H1 (cell line): ENCODE measurements around the gene TFDP1. TPM values are rescaled to one million over a fixed set of nuclear protein-coding genes. Genes with fewer than 3 reads are reported as not detected.

Experiments used
- CTCF ChIA-PET: fragments of 300-600 bp; sonication (Branson Sonifier 250); formaldehyde crosslinking; loops from one replicate; lab custom pipeline; 2021; ENCODE audit not compliant: partially characterized antibody; lab: Charles Lee
- POLR2A ChIA-PET: fragments of 300-600 bp; sonication (Branson Sonifier 250); formaldehyde crosslinking; loops from one replicate; lab custom pipeline; 2021; ENCODE audit warnings: inconsistent platforms; ENCODE audit not compliant: partially characterized antibody; lab: Charles Lee
- DNase-seq, 2 experiments: peaks; one replicate each; pipeline versions ENCODE4 v3.0.0 to v3.0.0-alpha.2; 2010 to 2022; ENCODE audit warnings: low spot score in 2 of 2, low read depth in 1 of 2, mixed read lengths in 1 of 2
- FAIRE-seq: peaks from 2 replicates; lab custom pipeline; 2011; peaks lifted over from hg19 to GRCh38; lab: Jason Lieb, UNC
- H2AFZ ChIP-seq: 2 replicates; pipeline ENCODE4 v1.8.1; 2012; ENCODE audit warnings: low read length, inconsistent platforms
- H2AK5ac ChIP-seq: 2 replicates; pipeline ENCODE4 v1.6.1; 2013; ENCODE audit warnings: low read depth, low read length
- H2BK120ac ChIP-seq: replicated peaks from 2 replicates; pipeline ENCODE3; 2013; ENCODE audit warnings: low read depth, low read length, inconsistent platforms
- H2BK12ac ChIP-seq: 2 replicates; pipeline ENCODE4 v1.6.1; 2013; ENCODE audit warnings: low read depth, low read length
- H2BK15ac ChIP-seq: 2 replicates; pipeline ENCODE4 v1.6.1; 2013; ENCODE audit warnings: low read length
- H2BK20ac ChIP-seq: 2 replicates; pipeline ENCODE4 v1.6.1; 2013; ENCODE audit warnings: low read length
- H2BK5ac ChIP-seq: 2 replicates; pipeline ENCODE4 v1.6.1; 2013; ENCODE audit warnings: low read depth, low read length
- H3K14ac ChIP-seq: 2 replicates; pipeline ENCODE4 v1.6.1; 2013; ENCODE audit warnings: inconsistent platforms; ENCODE audit not compliant: insufficient read length
- H3K18ac ChIP-seq: 2 replicates; pipeline ENCODE4 v1.6.1; 2013; ENCODE audit warnings: low read length; ENCODE audit errors: extremely low read depth
- H3K23ac ChIP-seq: 2 replicates; pipeline ENCODE4 v1.6.1; 2013; ENCODE audit warnings: inconsistent platforms; ENCODE audit not compliant: insufficient read length
- H3K23me2 ChIP-seq: 2 replicates; pipeline ENCODE4 v1.6.1; 2013; ENCODE audit warnings: low read depth, low read length
- H3K27ac ChIP-seq: 2 replicates; pipeline ENCODE4 v1.6.1; 2011; ENCODE audit warnings: low read depth, low read length, inconsistent platforms
- H3K27me3 ChIP-seq, 4 experiments: replicated peaks in 1 of 4; 1 replicate in 1 of 4; 2 replicates in 3 of 4; pipeline versions ENCODE4 v1.6.1 to v1.8.1; 2011 to 2013; ENCODE audit warnings: low read length in 3 of 4, mild to moderate bottlenecking in 3 of 4, inconsistent platforms in 2 of 4, mixed read lengths in 2 of 4, moderate library complexity in 1 of 4; ENCODE audit not compliant: control insufficient read depth in 3 of 4, insufficient read depth in 3 of 4; ENCODE audit errors: extremely low read depth in 1 of 4
- H3K36me3 ChIP-seq, 4 experiments: 2 replicates each; pipeline versions ENCODE4 v1.6.1 to v1.8.1; 2011 to 2013; ENCODE audit warnings: mild to moderate bottlenecking in 4 of 4, low read length in 3 of 4, moderate library complexity in 2 of 4, control low read depth in 1 of 4, inconsistent platforms in 1 of 4; ENCODE audit not compliant: insufficient read depth in 4 of 4, control insufficient read depth in 2 of 4
- H3K4ac ChIP-seq: replicated peaks from 2 replicates; pipeline ENCODE3; 2013; ENCODE audit warnings: low read length, low read depth, mixed read lengths, inconsistent platforms; ENCODE audit not compliant: insufficient read length
- H3K4me1 ChIP-seq, 4 experiments: replicated peaks in 1 of 4; 1 replicate in 1 of 4; 2 replicates in 3 of 4; pipeline versions ENCODE4 v1.6.1 to v1.8.1; 2011 to 2013; ENCODE audit warnings: low read length in 3 of 4, inconsistent platforms in 2 of 4, mixed read lengths in 1 of 4; ENCODE audit not compliant: insufficient read depth in 4 of 4, control insufficient read depth in 3 of 4
- H3K4me2 ChIP-seq, 2 experiments: 2 replicates each; pipeline versions ENCODE4 v1.6.1 to v1.8.1; 2011 to 2013; ENCODE audit warnings: low read depth in 2 of 2, low read length in 2 of 2, control low read depth in 1 of 2, inconsistent platforms in 1 of 2, mild to moderate bottlenecking in 1 of 2; ENCODE audit not compliant: insufficient read depth in 1 of 2
- H3K4me3 ChIP-seq, 4 experiments: fragments of 200-600, 300-600 bp in 1 of 4; sonication (generic), shearing (Covaris generic), sonication (Bioruptor Twin) in 1 of 4; 2 replicates each; pipeline versions ENCODE4 v1.5.1 to v1.8.1; 2011 to 2016; ENCODE audit warnings: low read length in 4 of 4, low read depth in 3 of 4, control low read depth in 2 of 4, inconsistent platforms in 2 of 4, mild to moderate bottlenecking in 2 of 4, mixed read lengths in 1 of 4, moderate library complexity in 1 of 4; ENCODE audit not compliant: insufficient read depth in 2 of 4; ENCODE audit errors: extremely low read depth in 1 of 4
- H3K56ac ChIP-seq: replicated peaks from 2 replicates; pipeline ENCODE3; 2013; ENCODE audit warnings: low read depth, mild to moderate bottlenecking, mixed read lengths, low read length, inconsistent platforms; ENCODE audit not compliant: insufficient read length
- H3K79me1 ChIP-seq: 2 replicates; pipeline ENCODE4 v1.6.1; 2013; ENCODE audit warnings: low read depth, low read length, control low read depth
- H3K79me2 ChIP-seq, 2 experiments: 2 replicates each; pipeline versions ENCODE4 v1.6.1 to v1.8.1; 2012 to 2013; ENCODE audit warnings: low read length in 2 of 2, mild to moderate bottlenecking in 2 of 2, inconsistent platforms in 1 of 2; ENCODE audit not compliant: insufficient read depth in 2 of 2, control insufficient read depth in 1 of 2
- H3K9ac ChIP-seq, 4 experiments: replicated peaks in 1 of 4; 1 replicate in 1 of 4; 2 replicates in 3 of 4; pipeline versions ENCODE4 v1.6.1 to v1.8.1; 2011 to 2013; ENCODE audit warnings: low read depth in 3 of 4, low read length in 3 of 4, control low read depth in 2 of 4, mild to moderate bottlenecking in 2 of 4, moderate library complexity in 2 of 4, inconsistent platforms in 1 of 4; ENCODE audit errors: extremely low read depth in 1 of 4
- H3K9me3 ChIP-seq, 2 experiments: 2 replicates each; pipeline versions ENCODE4 v1.6.1 to v1.8.1; 2012 to 2013; ENCODE audit warnings: mild to moderate bottlenecking in 2 of 2, moderate library complexity in 2 of 2, control low read depth in 1 of 2, inconsistent platforms in 1 of 2, low read depth in 1 of 2, low read length in 1 of 2, mixed read lengths in 1 of 2; ENCODE audit not compliant: insufficient read depth in 2 of 2
- H4K20me1 ChIP-seq, 2 experiments: replicated peaks in 1 of 2; 2 replicates each; pipeline versions ENCODE3 to v1.8.1; 2011 to 2013; ENCODE audit warnings: inconsistent platforms in 2 of 2, low read length in 2 of 2, mild to moderate bottlenecking in 1 of 2; ENCODE audit not compliant: insufficient read depth in 2 of 2, control insufficient read depth in 1 of 2
- H4K5ac ChIP-seq: 2 replicates; pipeline ENCODE4 v1.6.1; 2013; ENCODE audit warnings: low read length, low read depth, mixed read lengths, inconsistent platforms; ENCODE audit not compliant: insufficient read length
- H4K8ac ChIP-seq: 2 replicates; pipeline ENCODE4 v1.8.0; 2013; ENCODE audit warnings: mild to moderate bottlenecking, moderate library complexity, low read length, inconsistent platforms; ENCODE audit not compliant: insufficient read depth; ENCODE audit errors: extremely low read depth
- H4K91ac ChIP-seq: replicated peaks from 2 replicates; pipeline ENCODE3; 2013; ENCODE audit warnings: low read length, mixed read lengths, inconsistent platforms; ENCODE audit not compliant: insufficient read length
- MAX ChIP-seq: IDR thresholded peaks from 2 replicates; pipeline ENCODE4 v1.6.1; 2012; ENCODE audit warnings: inconsistent platforms
- RNF2 ChIP-seq: fragments of 200-900, 300-1000 bp; sonication (generic); IDR thresholded peaks from 2 replicates; pipeline ENCODE4 v1.7.1; 2016; ENCODE audit warnings: borderline replicate concordance, low read depth, mild to moderate bottlenecking, antibody characterized with exemption, low read length; ENCODE audit not compliant: poor library complexity, severe bottlenecking; ENCODE audit errors: missing control alignments
- USF2 ChIP-seq: IDR thresholded peaks from 2 replicates; pipeline ENCODE4 v1.6.1; 2011; ENCODE audit warnings: low read length, improper control_type of control experiment
- WGBS, 2 experiments: shearing (Covaris generic) in 1 of 2; methylation state at CpG; one replicate each; pipeline versions ENCODE4 v1.1.6 to v1.1.7; 2013 to 2015; ENCODE audit warnings: low lambda C conversion rate in 2 of 2, mixed read lengths in 2 of 2, inconsistent platforms in 1 of 2, low coverage in 1 of 2, missing lambda C conversion rate in 1 of 2; ENCODE audit not compliant: insufficient replicate concordance in 2 of 2, insufficient coverage in 1 of 2, insufficient read length in 1 of 2; ENCODE audit errors: extremely low coverage in 1 of 2, missing lambda C conversion rate in 1 of 2; 5-methylcytosine and 5-hydroxymethylcytosine counted together
- polyA plus RNA-seq, 7 experiments: library from polyadenylated mRNA; depleted of rRNA in 3 of 7; stranded (reverse) in 5 of 7; unstranded in 2 of 7; fragments of >200 nt in 5 of 7; fragments of 200-250 nt in 2 of 7; gene quantifications; 1 replicate in 5 of 7; 2 replicates in 1 of 7; 4 replicates in 1 of 7; pipeline versions ENCODE4 v1.2.1 to v1.2.3, GENCODE V29; 2011 to 2013; ENCODE audit warnings: missing spikeins in 2 of 7, mixed read lengths in 2 of 7
- total RNA-seq: library from RNA; stranded (reverse); fragmentation: NEBNext Ultra II Directional; extraction: Animal tissue kit (Norgen Biotek cat#: 25700); gene quantifications from 2 replicates; pipeline ENCODE4 v1.2.1, GENCODE V29; 2021

Gene TFDP1
- total and polyA plus RNA-seq, 2 of the 8 experiments (the other 6 are each of a cell fraction or from before 2014, with no cell fraction given) = 43.6 to 81.9 TPM

GRCh38 chr13:113539176-113539575 lies 45.4 kb upstream of the TFDP1 start:
- no peak overlapping the region for H2BK15ac ChIP-seq
- no peak overlapping the region; the same call in 1 of the 2 replicates for H4K8ac ChIP-seq
- H3K9me3 ChIP-seq = no peaks in the 10 kb centered on the region
- H2BK5ac ChIP-seq = no peak overlapping the region
- no peak overlapping the region for H4K5ac ChIP-seq
- no peak overlapping the region for H3K27ac ChIP-seq
- DNase-seq (no peak), FAIRE-seq (no peak)
- H2AFZ ChIP-seq = no peak overlapping the region
- H3K56ac ChIP-seq = no peak overlapping the region
- peaks cover 6% of the 10 kb centered on the region for H3K79me1 ChIP-seq
- TF ChIP-seq RNF2 (no peak), MAX (no peak), USF2 (no peak)
- ChIA-PET CTCF (interaction anchor here (1.8 to 2.3 kb wide), 2 partner anchors 23 to 44 kb away, joined by 5 to 8 read pairs; no protein-coding TSS in a partner anchor), POLR2A (no interaction called here)
- no peaks in the 10 kb centered on the region; a peak in 1 of 7 replicates for H3K27me3 ChIP-seq
- H3K4ac ChIP-seq = no peak overlapping the region
- no peak overlapping the region for H4K91ac ChIP-seq
- H3K14ac ChIP-seq = no peak overlapping the region
- H2BK120ac ChIP-seq = no peak overlapping the region
- H2BK12ac ChIP-seq = no peak overlapping the region
- no peak overlapping the region for H2BK20ac ChIP-seq
- no peak overlapping the region for H2AK5ac ChIP-seq
- no peak overlapping the region for H3K23ac ChIP-seq
- H3K4me1 ChIP-seq = peaks cover 0 to 4% (median 0%) of the 10 kb centered on the region in 4 experiments; a peak in 2 of 7 replicates
- H3K4me2 ChIP-seq = no peak overlapping the region
- H3K79me2 ChIP-seq = peaks cover 0 to 9% of the 10 kb centered on the region in 2 experiments; a peak in 1 of 4 replicates
- no peaks in the 10 kb centered on the region for H3K23me2 ChIP-seq
- no peak overlapping the region for H3K4me3 ChIP-seq
- H3K36me3 ChIP-seq = peaks cover 0 to 9% (median 3%) of the 10 kb centered on the region in 4 experiments; a peak in 6 of 8 replicates
- WGBS, 2 experiments = 94% methylated on average over 18 of the region's 18 CpGs; no CpG with 5 or more reads in 1 of the 2 experiments
- no peak overlapping the region for H3K9ac ChIP-seq
- H3K18ac ChIP-seq = no peak overlapping the region
- H4K20me1 ChIP-seq = peaks cover 3 to 8% of the 10 kb centered on the region in 2 experiments
